Measurements from ENCODE around the gene TTC38.

DNA sequence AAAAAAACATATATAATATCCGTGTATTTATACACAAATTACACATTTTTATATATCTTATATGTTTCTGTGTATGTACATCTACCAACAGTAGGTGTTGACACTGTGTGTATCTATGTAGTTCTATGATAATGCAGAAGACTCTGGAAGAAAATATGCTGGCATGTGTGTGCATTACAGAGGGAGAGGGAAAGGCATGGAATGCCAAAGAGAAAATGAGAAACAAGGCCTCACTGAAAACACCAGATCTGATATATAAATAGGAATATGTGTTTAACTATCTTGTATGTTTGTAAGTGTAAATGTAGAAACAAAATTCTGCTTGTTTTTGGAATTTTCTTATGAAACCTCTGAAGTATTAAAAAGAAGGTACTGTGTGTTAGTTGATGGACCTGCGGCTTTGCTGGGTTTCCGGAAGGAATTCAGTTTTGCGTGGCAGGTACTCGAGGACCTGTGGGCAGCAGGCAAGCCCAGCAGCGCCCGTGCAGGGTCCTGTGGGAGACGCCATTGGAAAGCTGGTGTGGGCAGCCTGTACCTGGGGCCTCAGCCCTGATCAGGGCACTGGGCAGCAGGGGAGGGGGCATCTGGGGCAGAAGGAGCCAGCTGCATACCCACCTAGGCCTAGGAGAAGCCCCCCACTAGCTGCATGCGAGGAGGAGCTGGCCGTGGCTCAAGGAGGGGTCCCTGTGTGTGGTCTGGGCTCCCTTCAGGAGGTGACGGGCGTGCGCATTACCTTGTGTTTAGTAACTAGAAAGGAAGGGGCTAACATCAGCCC is 60.1 kb downstream of the TTC38 start:
- TF ChIP-seq, protein P1, sequence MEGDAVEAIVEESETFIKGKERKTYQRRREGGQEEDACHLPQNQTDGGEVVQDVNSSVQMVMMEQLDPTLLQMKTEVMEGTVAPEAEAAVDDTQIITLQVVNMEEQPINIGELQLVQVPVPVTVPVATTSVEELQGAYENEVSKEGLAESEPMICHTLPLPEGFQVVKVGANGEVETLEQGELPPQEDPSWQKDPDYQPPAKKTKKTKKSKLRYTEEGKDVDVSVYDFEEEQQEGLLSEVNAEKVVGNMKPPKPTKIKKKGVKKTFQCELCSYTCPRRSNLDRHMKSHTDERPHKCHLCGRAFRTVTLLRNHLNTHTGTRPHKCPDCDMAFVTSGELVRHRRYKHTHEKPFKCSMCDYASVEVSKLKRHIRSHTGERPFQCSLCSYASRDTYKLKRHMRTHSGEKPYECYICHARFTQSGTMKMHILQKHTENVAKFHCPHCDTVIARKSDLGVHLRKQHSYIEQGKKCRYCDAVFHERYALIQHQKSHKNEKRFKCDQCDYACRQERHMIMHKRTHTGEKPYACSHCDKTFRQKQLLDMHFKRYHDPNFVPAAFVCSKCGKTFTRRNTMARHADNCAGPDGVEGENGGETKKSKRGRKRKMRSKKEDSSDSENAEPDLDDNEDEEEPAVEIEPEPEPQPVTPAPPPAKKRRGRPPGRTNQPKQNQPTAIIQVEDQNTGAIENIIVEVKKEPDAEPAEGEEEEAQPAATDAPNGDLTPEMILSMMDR (IDR thresholded peaks at IDR 0.05 in 4 of 5, conservative IDR thresholded peaks at IDR 0.05 in 1 of 5), result no peak
- no peak for TF ChIP-seq POLR2A (IDR thresholded peaks at IDR 0.05)

All from gastrocnemius medialis (tissue), 4 donors.